Measurements from ENCODE around the gene PREX1.

The PREX1 gene

DNA sequence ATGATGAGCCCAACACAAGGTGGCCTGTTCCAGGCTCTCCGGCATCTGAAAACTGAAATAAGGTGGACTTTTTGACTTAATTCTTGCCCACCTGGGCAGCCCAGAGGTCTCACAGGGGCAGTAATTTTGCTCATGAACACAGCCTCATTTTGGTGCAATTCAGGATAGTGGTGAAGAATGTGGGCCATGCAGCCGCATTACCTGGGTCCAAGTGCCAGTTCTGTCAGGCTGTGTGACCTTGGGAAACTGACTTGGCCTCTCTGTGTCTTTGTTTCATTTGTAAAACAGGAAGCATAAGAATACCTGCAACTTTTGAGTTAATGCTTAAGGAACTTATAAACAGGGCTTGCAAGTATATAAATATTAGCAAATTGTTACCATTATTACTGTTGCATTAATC is 5.6 kb downstream of the PREX1 start:
- POLR2A ChIA-PET: interaction anchor here (0.5 kb wide), 1 partner anchor 43 kb away, joined by 3 read pairs; no protein-coding TSS in a partner anchor
- H3K9me3 ChIP-seq (ENCODE audit: control extremely low read depth in 1 of 5, control insufficient read depth in 4 of 5, insufficient read depth in 2 of 5, low read depth in 1 of 5, low read length in 4 of 5): no peaks in the 10 kb centered on the region
- H3K36me3 ChIP-seq (ENCODE audit: control insufficient read depth in 4 of 4, insufficient read depth in 4 of 4, low read length in 3 of 4): peaks cover 0 to 3% (median 2%) of the 10 kb centered on the region in 4 experiments
- peak overlapping the region in 1 of 7 experiments; percentile 10 for H3K4me3 ChIP-seq (ENCODE audit: control insufficient read depth in 1 of 7, extremely low read depth in 1 of 7, insufficient read depth in 4 of 7, low read depth in 2 of 7, low read length in 6 of 7)
- CTCF ChIA-PET: interaction anchor here (1.0 to 1.3 kb wide), 3 partner anchors 12 to 22 kb away, joined by 3 to 4 read pairs (median 3); no protein-coding TSS in a partner anchor
- peak overlapping the region in 1 of 2 experiments; percentile 20 for H3K27ac ChIP-seq (ENCODE audit: insufficient read depth in 1 of 2, low read depth in 1 of 2, low read length in 2 of 2, poor library complexity in 1 of 2, severe bottlenecking in 2 of 2)
- H3K4me1 ChIP-seq (ENCODE audit: control extremely low read depth in 1 of 4, control insufficient read depth in 4 of 4, insufficient read depth in 4 of 4, low read length in 3 of 4): peaks cover 39 to 94% (median 89%) of the 10 kb centered on the region in 4 experiments
- DNase-seq: no peak
- H3K27me3 ChIP-seq (replicated peaks in 2 of 5; ENCODE audit: control insufficient read depth in 4 of 5, insufficient read depth in 5 of 5, low read length in 4 of 5): no peaks in the 10 kb centered on the region
- 81% methylated on average over 2 of the region's 2 CpGs for WGBS (ENCODE audit: insufficient coverage)

DNA sequence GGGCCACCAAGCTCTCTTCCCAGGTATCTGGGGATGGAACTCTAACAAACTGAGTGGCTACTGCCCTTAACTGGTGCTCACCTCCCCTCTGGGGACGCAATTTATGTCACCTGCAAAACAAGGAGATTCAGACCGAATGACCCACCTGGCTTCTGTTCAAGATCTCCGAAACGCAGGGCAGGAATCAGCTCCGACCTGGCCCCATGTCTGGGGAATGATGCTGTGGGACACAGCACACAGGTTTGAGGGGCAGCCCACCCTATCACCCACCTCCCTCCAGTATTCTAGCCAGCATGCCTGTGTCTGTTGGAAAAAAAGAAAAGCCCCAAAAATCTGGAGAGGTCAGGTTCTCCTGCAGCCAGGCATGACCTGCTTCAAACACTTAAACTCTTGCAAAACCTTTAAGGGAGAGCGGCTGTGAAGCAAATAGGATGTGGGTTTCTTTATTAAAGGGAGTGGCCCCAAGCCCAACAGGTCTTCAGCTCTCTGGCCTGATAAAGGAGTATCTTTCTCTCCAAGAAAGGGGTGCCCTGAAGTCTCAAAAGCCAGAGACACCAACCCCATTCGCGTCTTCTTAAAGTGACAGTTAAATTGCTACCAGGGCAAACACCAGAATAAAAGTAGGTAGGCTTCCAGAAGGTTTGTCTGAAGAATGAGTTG is 6.4 kb downstream of the PREX1 start:
- Histone ChIP-seq H3K27ac (ENCODE audit: insufficient read depth in 1 of 2, low read depth in 1 of 2, low read length in 2 of 2, poor library complexity in 1 of 2, severe bottlenecking in 2 of 2) (peak overlapping the region in 1 of 2 experiments; percentile 20), H3K4me1 (ENCODE audit: control extremely low read depth in 1 of 4, control insufficient read depth in 4 of 4, insufficient read depth in 4 of 4, low read length in 3 of 4) (peaks cover 39 to 93% (median 89%) of the 10 kb centered on the region in 4 experiments), H3K36me3 (ENCODE audit: control insufficient read depth in 4 of 4, insufficient read depth in 4 of 4, low read length in 3 of 4) (peaks cover 0 to 8% (median 5%) of the 10 kb centered on the region in 4 experiments), H3K27me3 (replicated peaks in 2 of 5; ENCODE audit: control insufficient read depth in 4 of 5, insufficient read depth in 5 of 5, low read length in 4 of 5) (no peaks in the 10 kb centered on the region), H3K4me3 (ENCODE audit: control insufficient read depth in 1 of 7, extremely low read depth in 1 of 7, insufficient read depth in 4 of 7, low read depth in 2 of 7, low read length in 6 of 7) (peak overlapping the region in 3 of 7 experiments; percentile 15 to 55 (median 20)), H3K9me3 (ENCODE audit: control extremely low read depth in 1 of 5, control insufficient read depth in 4 of 5, insufficient read depth in 2 of 5, low read depth in 1 of 5, low read length in 4 of 5) (no peaks in the 10 kb centered on the region)
- 67% methylated on average over 7 of the region's 8 CpGs for WGBS (ENCODE audit: insufficient coverage)
- ChIA-PET CTCF (interaction anchor here (1.2 to 1.3 kb wide), 2 partner anchors 12 to 21 kb away, joined by 3 to 4 read pairs; no protein-coding TSS in a partner anchor), POLR2A (interaction anchor here (0.6 kb wide), 1 partner anchor 103 kb away, joined by 3 read pairs; no protein-coding TSS in a partner anchor)
- peak in 2 of 3 donors; percentile 58 to 73 for DNase-seq

DNA sequence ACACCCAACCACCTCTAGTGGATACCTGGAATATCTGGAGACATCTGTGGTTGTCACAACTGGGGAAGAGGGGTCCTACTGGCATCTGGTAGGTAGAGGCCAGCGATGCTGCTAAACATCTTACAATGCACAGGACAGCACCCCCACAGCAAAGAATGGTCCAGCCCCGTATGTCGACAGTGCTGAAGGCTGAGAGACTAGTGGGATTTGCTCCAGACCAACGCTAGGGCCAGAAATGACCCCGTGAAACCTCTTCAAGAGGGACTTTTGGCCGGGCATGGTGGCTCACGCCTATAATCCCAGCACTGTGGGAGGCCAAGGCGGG is 7.2 kb downstream of the PREX1 start:
- ChIA-PET CTCF (interaction anchor here (1.3 kb wide), 1 partner anchor 11 kb away, joined by 4 read pairs; no protein-coding TSS in a partner anchor), POLR2A (interaction anchor here (0.6 kb wide), 1 partner anchor 104 kb away, joined by 3 read pairs; no protein-coding TSS in a partner anchor)
- DNase-seq: no peak
- no peak overlapping the region for H3K27ac ChIP-seq (ENCODE audit: insufficient read depth in 1 of 2, low read depth in 1 of 2, low read length in 2 of 2, poor library complexity in 1 of 2, severe bottlenecking in 2 of 2)
- H3K4me1 ChIP-seq (ENCODE audit: control extremely low read depth in 1 of 4, control insufficient read depth in 4 of 4, insufficient read depth in 4 of 4, low read length in 3 of 4): peaks cover 37 to 85% (median 81%) of the 10 kb centered on the region in 4 experiments
- no peak overlapping the region for H3K4me3 ChIP-seq (ENCODE audit: control insufficient read depth in 1 of 7, extremely low read depth in 1 of 7, insufficient read depth in 4 of 7, low read depth in 2 of 7, low read length in 6 of 7)
- H3K36me3 ChIP-seq (ENCODE audit: control insufficient read depth in 4 of 4, insufficient read depth in 4 of 4, low read length in 3 of 4): peaks cover 0 to 8% (median 5%) of the 10 kb centered on the region in 4 experiments
- H3K9me3 ChIP-seq (ENCODE audit: control extremely low read depth in 1 of 5, control insufficient read depth in 4 of 5, insufficient read depth in 2 of 5, low read depth in 1 of 5, low read length in 4 of 5): no peaks in the 10 kb centered on the region
- no peaks in the 10 kb centered on the region for H3K27me3 ChIP-seq (replicated peaks in 2 of 5; ENCODE audit: control insufficient read depth in 4 of 5, insufficient read depth in 5 of 5, low read length in 4 of 5)
- WGBS (ENCODE audit: insufficient coverage): 95% methylated on average over 8 of the region's 8 CpGs

GRCh38 chr20:48819821-48820648 is 7.8 kb downstream of the PREX1 start:
- Histone ChIP-seq H3K4me1 (ENCODE audit: control extremely low read depth in 1 of 4, control insufficient read depth in 4 of 4, insufficient read depth in 4 of 4, low read length in 3 of 4) (peaks cover 32 to 79% (median 75%) of the 10 kb centered on the region in 4 experiments), H3K4me3 (ENCODE audit: control insufficient read depth in 1 of 7, extremely low read depth in 1 of 7, insufficient read depth in 4 of 7, low read depth in 2 of 7, low read length in 6 of 7) (no peak overlapping the region), H3K36me3 (ENCODE audit: control insufficient read depth in 4 of 4, insufficient read depth in 4 of 4, low read length in 3 of 4) (peaks cover 0 to 8% (median 5%) of the 10 kb centered on the region in 4 experiments), H3K9me3 (ENCODE audit: control extremely low read depth in 1 of 5, control insufficient read depth in 4 of 5, insufficient read depth in 2 of 5, low read depth in 1 of 5, low read length in 4 of 5) (no peaks in the 10 kb centered on the region), H3K27me3 (replicated peaks in 2 of 5; ENCODE audit: control insufficient read depth in 4 of 5, insufficient read depth in 5 of 5, low read length in 4 of 5) (no peaks in the 10 kb centered on the region), H3K27ac (ENCODE audit: insufficient read depth in 1 of 2, low read depth in 1 of 2, low read length in 2 of 2, poor library complexity in 1 of 2, severe bottlenecking in 2 of 2) (peak overlapping the region in 1 of 2 experiments; percentile 14)
- no peak for DNase-seq
- ChIA-PET CTCF (no interaction called here), POLR2A (no interaction called here)
- WGBS (ENCODE audit: insufficient coverage): 84% methylated on average over 6 of the region's 15 CpGs

DNA sequence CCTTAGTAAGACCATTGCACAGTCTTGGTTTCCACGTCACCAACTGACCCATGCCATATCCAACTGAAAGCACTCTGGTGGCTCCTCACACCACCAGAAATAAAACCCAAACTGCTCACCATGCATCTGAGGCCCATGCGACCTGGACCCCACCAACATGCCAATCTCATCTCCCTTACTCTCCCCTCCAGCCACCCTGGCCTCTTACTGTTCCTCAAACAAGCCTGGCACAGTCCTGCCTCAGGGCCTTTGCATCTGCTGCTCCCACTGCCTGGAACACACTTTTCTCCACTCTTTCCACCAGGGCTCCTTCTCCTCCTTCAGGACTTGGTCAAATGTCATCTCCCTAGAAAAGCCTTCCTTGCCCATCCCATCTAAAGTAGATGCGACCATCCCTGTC is 8.7 kb downstream of the PREX1 start:
- 90% methylated on average over 2 of the region's 3 CpGs for WGBS (ENCODE audit: insufficient coverage)

GRCh38 chr20:48818481-48818987 is 9.3 kb downstream of the PREX1 start:
- Histone ChIP-seq H3K27ac (ENCODE audit: insufficient read depth in 1 of 2, low read depth in 1 of 2, low read length in 2 of 2, poor library complexity in 1 of 2, severe bottlenecking in 2 of 2) (peak overlapping the region in 1 of 2 experiments; percentile 26), H3K9me3 (ENCODE audit: control extremely low read depth in 1 of 5, control insufficient read depth in 4 of 5, insufficient read depth in 2 of 5, low read depth in 1 of 5, low read length in 4 of 5) (no peaks in the 10 kb centered on the region), H3K4me3 (ENCODE audit: control insufficient read depth in 1 of 7, extremely low read depth in 1 of 7, insufficient read depth in 4 of 7, low read depth in 2 of 7, low read length in 6 of 7) (peak overlapping the region in 2 of 7 experiments; percentile 4 to 32), H3K4me1 (ENCODE audit: control extremely low read depth in 1 of 4, control insufficient read depth in 4 of 4, insufficient read depth in 4 of 4, low read length in 3 of 4) (peaks cover 20 to 74% (median 68%) of the 10 kb centered on the region in 4 experiments), H3K36me3 (ENCODE audit: control insufficient read depth in 4 of 4, insufficient read depth in 4 of 4, low read length in 3 of 4) (peaks cover 0 to 8% (median 5%) of the 10 kb centered on the region in 4 experiments), H3K27me3 (replicated peaks in 2 of 5; ENCODE audit: control insufficient read depth in 4 of 5, insufficient read depth in 5 of 5, low read length in 4 of 5) (no peaks in the 10 kb centered on the region)
- DNase-seq: peak in 2 of 3 donors; percentile 55 to 64
- WGBS (ENCODE audit: insufficient coverage): 0% methylated on average over 1 of the region's 11 CpGs
- ChIA-PET POLR2A (no interaction called here), CTCF (interaction anchor here (1.2 to 2.4 kb wide), 4 partner anchors 8 to 20 kb away, joined by 4 to 7 read pairs (median 6); partner anchors contain the start of gene PREX1)

More for the DNA sequence above, 8.7 kb downstream of the PREX1 start:
- no peak for DNase-seq
- peaks cover 22 to 74% (median 69%) of the 10 kb centered on the region in 4 experiments for H3K4me1 ChIP-seq (ENCODE audit: control extremely low read depth in 1 of 4, control insufficient read depth in 4 of 4, insufficient read depth in 4 of 4, low read length in 3 of 4)
- peaks cover 0 to 8% (median 5%) of the 10 kb centered on the region in 4 experiments for H3K36me3 ChIP-seq (ENCODE audit: control insufficient read depth in 4 of 4, insufficient read depth in 4 of 4, low read length in 3 of 4)
- no peaks in the 10 kb centered on the region for H3K27me3 ChIP-seq (replicated peaks in 2 of 5; ENCODE audit: control insufficient read depth in 4 of 5, insufficient read depth in 5 of 5, low read length in 4 of 5)
- CTCF ChIA-PET: interaction anchor here (1.2 to 2.4 kb wide), 4 partner anchors 8 to 21 kb away, joined by 4 to 7 read pairs (median 6); partner anchors contain the start of gene PREX1
- H3K4me3 ChIP-seq (ENCODE audit: control insufficient read depth in 1 of 7, extremely low read depth in 1 of 7, insufficient read depth in 4 of 7, low read depth in 2 of 7, low read length in 6 of 7): no peak overlapping the region
- no peak overlapping the region for H3K27ac ChIP-seq (ENCODE audit: insufficient read depth in 1 of 2, low read depth in 1 of 2, low read length in 2 of 2, poor library complexity in 1 of 2, severe bottlenecking in 2 of 2)
- POLR2A ChIA-PET: no interaction called here
- no peaks in the 10 kb centered on the region for H3K9me3 ChIP-seq (ENCODE audit: control extremely low read depth in 1 of 5, control insufficient read depth in 4 of 5, insufficient read depth in 2 of 5, low read depth in 1 of 5, low read length in 4 of 5)

Measured in common myeloid progenitor, CD34-positive (primary cell).